ENCODE measurements around the gene MRNIP. TPM values are rescaled to one million over a fixed set of nuclear protein-coding genes. Genes with fewer than 3 reads are reported as not detected.
A peak's percentile ranks its signal among the peaks of the same experiment; 100 is the strongest.
"Not testable (repeated sequence)": the region's sequence is repeated elsewhere in the genome, so short reads cannot be mapped to it uniquely, and the experiment has no call there.

The MRNIP gene
- polyA plus RNA-seq, 1 experiment = 16.0 TPM

GRCh38 chr5:179872055-179872827 is 13.6 kb upstream of the MRNIP start:
- no peak for DNase-seq (ENCODE audit: low read depth, low spot score)
- CTCF ChIA-PET = interaction anchor here (1.2 to 2.1 kb wide), 2 partner anchors 11 to 36 kb away, joined by 4 to 11 read pairs; no protein-coding TSS in a partner anchor
- Histone ChIP-seq H3K27me3 (ENCODE audit: control insufficient read depth, insufficient read depth, low read length) (no peaks in the 10 kb centered on the region), H3K4me3 (ENCODE audit: low read depth, low read length) (no peak overlapping the region), H3K27ac (ENCODE audit: low read depth, low read length) (no peak overlapping the region), H3K9me3 (ENCODE audit: control insufficient read depth, insufficient read depth, low read length) (no peaks in the 10 kb centered on the region; the same call in 1 of the 2 replicates)
- TF ChIP-seq CTCF (IDR thresholded peaks at IDR 0.05; ENCODE audit: low read depth, low read length) = no peak
- POLR2A ChIA-PET = no interaction called here

- DNase-seq (ENCODE audit: low read depth, low spot score); POLR2A ChIA-PET; H3K27ac ChIP-seq (ENCODE audit: low read depth, low read length); H3K9me3 ChIP-seq (ENCODE audit: control insufficient read depth, insufficient read depth, low read length); H3K27me3 ChIP-seq (ENCODE audit: control insufficient read depth, insufficient read depth, low read length); H3K4me3 ChIP-seq (ENCODE audit: low read depth, low read length): not testable (repeated sequence)
- CTCF ChIA-PET = interaction anchor here (2.1 kb wide), 1 partner anchor 10 kb away, joined by 11 read pairs; no protein-coding TSS in a partner anchor
Observed at GRCh38 chr5:179871533-179871932, 12.9 kb upstream of the MRNIP start.

- ChIA-PET CTCF (interaction anchor here (1.2 to 2.1 kb wide), 3 partner anchors 9 to 34 kb away, joined by 3 to 11 read pairs (median 3); no protein-coding TSS in a partner anchor), POLR2A (no interaction called here)
- TF ChIP-seq CTCF (IDR thresholded peaks at IDR 0.05; ENCODE audit: low read depth, low read length) = no peak
- H3K27me3 ChIP-seq (ENCODE audit: control insufficient read depth, insufficient read depth, low read length) = no peaks in the 10 kb centered on the region
- no peak overlapping the region for H3K27ac ChIP-seq (ENCODE audit: low read depth, low read length)
- no peak for DNase-seq (ENCODE audit: low read depth, low spot score)
- no peaks in the 10 kb centered on the region; the same call in 1 of the 2 replicates for H3K9me3 ChIP-seq (ENCODE audit: control insufficient read depth, insufficient read depth, low read length)
- no peak overlapping the region for H3K4me3 ChIP-seq (ENCODE audit: low read depth, low read length)
Observed at GRCh38 chr5:179870952-179871351, 12.3 kb upstream of the MRNIP start.

- ChIA-PET CTCF (interaction anchor here (1.2 to 2.1 kb wide), 3 partner anchors 9 to 35 kb away, joined by 3 to 11 read pairs (median 3); no protein-coding TSS in a partner anchor), POLR2A (interaction anchor here (0.8 kb wide), 1 partner anchor 49 kb away, joined by 3 read pairs; no protein-coding TSS in a partner anchor)
- H3K27ac ChIP-seq (ENCODE audit: low read depth, low read length) = no peak overlapping the region
- H3K9me3 ChIP-seq (ENCODE audit: control insufficient read depth, insufficient read depth, low read length) = no peaks in the 10 kb centered on the region; the same call in 1 of the 2 replicates
- no peak for DNase-seq (ENCODE audit: low read depth, low spot score)
- H3K27me3 ChIP-seq (ENCODE audit: control insufficient read depth, insufficient read depth, low read length) = no peaks in the 10 kb centered on the region
- H3K4me3 ChIP-seq (ENCODE audit: low read depth, low read length) = no peak overlapping the region
- peak; percentile 56 for TF ChIP-seq CTCF (IDR thresholded peaks at IDR 0.05; ENCODE audit: low read depth, low read length)
Observed at GRCh38 chr5:179870403-179870903, 11.8 kb upstream of the MRNIP start.

GRCh38 chr5:179869641-179870402 is 11.2 kb upstream of the MRNIP start:
- H3K4me3 ChIP-seq (ENCODE audit: low read depth, low read length) = no peak overlapping the region
- TF ChIP-seq CTCF (IDR thresholded peaks at IDR 0.05; ENCODE audit: low read depth, low read length) = no peak
- ChIA-PET POLR2A (interaction anchor here (0.8 kb wide), 1 partner anchor 48 kb away, joined by 3 read pairs; no protein-coding TSS in a partner anchor), CTCF (interaction anchor here (1.2 to 2.1 kb wide), 3 partner anchors 8 to 35 kb away, joined by 3 to 11 read pairs (median 3); no protein-coding TSS in a partner anchor)
- H3K27ac ChIP-seq (ENCODE audit: low read depth, low read length) = no peak overlapping the region
- no peaks in the 10 kb centered on the region for H3K27me3 ChIP-seq (ENCODE audit: control insufficient read depth, insufficient read depth, low read length)
- DNase-seq (ENCODE audit: low read depth, low spot score) = no peak
- H3K9me3 ChIP-seq (ENCODE audit: control insufficient read depth, insufficient read depth, low read length) = no peaks in the 10 kb centered on the region; the same call in 1 of the 2 replicates

Data from AG04450 (cell line).